ENCODE results near the gene CPM. TPM values are rescaled to one million over a fixed set of nuclear protein-coding genes. Genes with fewer than 3 reads are reported as not detected.
"Not testable (repeated sequence)": the region's sequence is repeated elsewhere in the genome, so short reads cannot be mapped to it uniquely, and the experiment has no call there.

The CPM gene
- total and polyA plus RNA-seq, 5 experiments from 2014 or later, result 0.47 to 0.81 (median 0.81) TPM; not detected in 2

DNA sequence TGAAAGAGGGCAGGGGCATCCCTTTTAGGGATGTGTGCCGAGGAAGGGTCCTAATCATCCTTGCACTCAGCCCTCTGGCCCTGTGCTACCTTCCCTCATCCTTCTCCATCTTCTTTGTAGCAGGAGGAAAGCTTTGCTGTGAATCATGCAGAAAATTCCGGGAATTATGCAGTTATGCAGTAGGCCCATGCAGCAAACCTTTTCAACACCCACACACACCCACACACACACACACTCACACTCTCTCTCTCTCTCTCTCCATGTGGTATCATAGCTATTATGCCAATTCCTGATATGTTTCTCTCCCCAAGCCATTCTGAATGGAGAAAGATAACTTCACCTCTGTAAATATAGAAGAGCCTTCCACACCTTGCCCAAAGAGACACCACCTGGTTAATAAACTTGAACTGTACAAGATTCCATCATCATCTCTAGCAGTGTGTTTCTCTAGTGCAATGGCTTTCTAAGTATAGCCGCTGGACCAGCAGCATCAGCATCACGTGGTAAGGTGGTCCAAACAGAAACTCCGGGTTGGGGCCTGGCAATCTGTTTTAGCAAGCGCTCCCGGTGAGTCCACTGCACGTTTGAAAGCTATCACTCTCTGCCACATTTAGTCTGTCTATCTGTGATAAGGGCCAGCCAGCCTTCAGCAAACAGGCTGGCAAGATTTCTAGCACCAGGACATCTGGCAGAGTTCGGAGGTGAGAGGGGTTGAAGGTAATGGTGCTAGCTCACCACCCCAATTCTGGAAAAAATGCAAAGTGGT lies 67.4 kb downstream of the CPM start:
- Mint-ChIP-seq H3K4me1 (no peaks in the 10 kb centered on the region), H3K27me3 (peaks cover 0 to 8% (median 0%) of the 10 kb centered on the region in 5 donors), H3K36me3 (no peaks in the 10 kb centered on the region), H3K27ac (no peak overlapping the region), H3K9me3 (no peaks in the 10 kb centered on the region), H3K4me3 (no peak overlapping the region)
- no peak for DNase-seq
- ATAC-seq, result no peak
- POLR2A ChIA-PET, result no interaction called here

DNA sequence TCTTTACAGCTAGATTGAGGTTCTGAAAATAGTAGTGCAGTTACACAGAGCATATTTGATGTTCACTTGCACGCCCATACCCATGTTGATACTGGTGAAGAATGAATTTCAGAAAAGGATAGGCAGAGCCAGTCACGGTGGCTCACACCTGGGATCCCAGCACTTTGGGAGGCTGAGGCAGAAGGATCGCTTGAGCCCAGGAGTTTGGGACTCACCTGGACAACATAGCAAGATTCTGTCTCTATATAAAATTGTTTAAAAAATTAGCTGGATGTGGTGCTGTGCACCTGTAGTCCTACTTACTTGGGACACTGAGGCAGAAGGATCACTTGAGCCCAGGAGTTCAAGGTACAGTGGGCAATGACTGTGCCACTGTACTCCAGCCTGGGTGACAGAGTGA lies 68.4 kb downstream of the CPM start:
- Mint-ChIP-seq H3K9me3 (no peaks in the 10 kb centered on the region), H3K4me3 (no peak overlapping the region), H3K36me3 (no peaks in the 10 kb centered on the region), H3K27me3 (peaks cover 0 to 10% (median 0%) of the 10 kb centered on the region in 5 donors), H3K27ac (no peak overlapping the region), H3K4me1 (no peaks in the 10 kb centered on the region)
- POLR2A ChIA-PET, result no interaction called here
- no peak for DNase-seq
- ATAC-seq, result no peak

DNA sequence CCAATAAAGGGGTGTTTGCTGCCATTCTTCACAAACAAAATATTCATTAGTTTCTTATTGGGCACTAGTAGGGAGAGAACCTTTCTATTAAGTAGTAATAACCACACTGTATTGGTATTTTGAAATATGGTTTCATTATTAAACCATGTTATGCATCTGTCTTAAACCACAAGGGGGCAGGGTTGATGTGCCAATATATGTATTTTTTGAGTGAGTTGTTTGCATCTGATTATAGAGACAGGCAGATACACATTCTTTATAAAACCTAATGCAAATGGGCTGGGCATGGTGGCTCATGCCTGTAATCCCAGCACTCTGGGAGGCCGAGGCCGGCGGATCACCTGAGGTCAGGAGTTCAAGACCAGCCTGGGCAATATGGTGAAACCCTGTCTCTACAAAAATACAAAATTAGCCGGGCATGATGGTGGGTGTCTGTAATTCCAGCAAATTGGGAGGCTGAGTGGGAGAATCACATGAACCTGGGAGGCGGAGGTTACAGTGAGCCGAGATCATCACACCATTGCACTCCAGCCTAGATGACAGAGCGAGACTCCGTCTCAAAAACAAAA lies 69.0 kb downstream of the CPM start:
- H3K9me3 Mint-ChIP-seq, H3K4me1 Mint-ChIP-seq, H3K27ac Mint-ChIP-seq, ATAC-seq, H3K36me3 Mint-ChIP-seq, H3K4me3 Mint-ChIP-seq, POLR2A ChIA-PET: not testable (repeated sequence)
- DNase-seq, result peak in 2 of 10 donors; percentile 10 to 14
- peaks cover 0 to 10% (median 0%) of the 10 kb centered on the region in 5 donors for H3K27me3 Mint-ChIP-seq

DNA sequence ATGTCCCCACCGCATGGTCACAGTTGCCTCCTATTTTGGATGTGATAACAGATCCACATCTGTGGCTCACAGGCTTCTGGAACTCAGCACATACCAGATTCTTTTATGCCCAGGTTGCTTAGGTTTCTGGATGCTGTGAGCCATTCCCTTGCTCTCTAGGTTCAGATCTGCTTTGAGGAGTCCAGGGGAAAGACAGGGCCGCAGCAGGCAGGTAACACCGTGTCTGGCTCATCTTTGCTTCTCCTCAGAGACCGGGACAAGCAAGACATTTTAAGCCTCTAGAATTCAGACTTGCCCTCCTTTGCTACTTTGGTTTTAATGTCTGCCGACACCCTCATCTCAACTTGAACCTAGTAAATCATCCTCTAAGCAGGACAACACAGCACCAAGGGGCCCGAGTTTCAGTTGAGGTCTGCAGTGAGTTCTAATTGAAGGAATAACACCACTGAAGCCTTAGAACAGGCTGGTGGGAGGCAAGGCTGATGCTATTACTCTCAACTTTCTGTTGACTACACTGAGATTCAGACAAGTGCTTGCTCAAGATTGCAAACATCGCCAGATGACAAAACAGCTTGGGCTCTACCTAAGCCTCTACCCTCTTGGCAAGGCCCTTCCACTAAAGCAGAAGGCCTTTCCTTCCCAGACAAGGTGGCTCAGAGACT lies 69.7 kb downstream of the CPM start:
- POLR2A ChIA-PET, result no interaction called here
- no peak for DNase-seq
- Mint-ChIP-seq H3K27me3 (peaks cover 0 to 10% (median 0%) of the 10 kb centered on the region in 5 donors), H3K4me1 (no peaks in the 10 kb centered on the region), H3K36me3 (no peaks in the 10 kb centered on the region), H3K27ac (no peak overlapping the region), H3K4me3 (no peak overlapping the region), H3K9me3 (no peaks in the 10 kb centered on the region)
- no peak for ATAC-seq

DNA sequence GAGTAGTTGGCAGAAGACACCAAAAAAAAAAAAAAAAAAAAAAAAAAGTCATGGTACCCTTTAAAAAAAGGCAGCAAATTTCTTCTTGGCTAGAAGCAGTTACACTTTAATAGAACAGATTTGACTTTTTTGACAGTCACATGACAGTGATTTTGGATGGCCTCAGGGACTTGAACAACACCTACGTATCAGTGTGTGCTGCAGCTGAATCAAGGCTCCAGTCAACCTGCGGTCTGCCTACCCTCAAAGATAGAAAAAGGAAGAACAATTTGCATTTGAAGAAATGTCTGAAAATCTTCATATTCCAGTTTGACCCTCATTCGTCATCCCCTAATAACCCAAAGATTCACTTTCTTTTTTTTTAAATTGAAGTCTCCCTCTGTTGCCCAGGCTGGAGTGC lies 71.1 kb downstream of the CPM start:
- ATAC-seq (no peak), DNase-seq (no peak)
- Mint-ChIP-seq H3K36me3 (no peaks in the 10 kb centered on the region), H3K27me3 (peaks cover 0 to 10% (median 0%) of the 10 kb centered on the region in 5 donors), H3K9me3 (no peaks in the 10 kb centered on the region), H3K27ac (no peak overlapping the region), H3K4me3 (no peak overlapping the region), H3K4me1 (no peaks in the 10 kb centered on the region)
- POLR2A ChIA-PET, result no interaction called here

DNA sequence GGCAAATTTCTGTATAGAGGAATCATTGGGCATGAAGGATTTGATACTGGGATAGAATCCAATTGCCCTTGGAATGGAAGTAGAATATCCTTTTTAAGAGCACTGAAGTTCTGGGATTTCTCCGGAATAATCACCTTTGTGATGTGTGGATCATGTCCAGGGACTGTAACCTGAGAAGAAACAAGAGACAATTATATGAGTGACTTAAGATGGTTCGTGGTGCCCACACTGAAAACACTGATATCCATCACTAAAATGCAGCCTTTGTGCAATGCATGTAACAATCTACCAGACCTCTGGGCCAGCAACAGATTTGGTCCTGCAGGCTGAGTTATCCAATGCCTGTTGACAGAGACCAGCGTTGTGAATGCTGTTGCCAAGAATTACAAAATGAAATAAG lies 76.5 kb downstream of the CPM start:
- ATAC-seq (no peak), DNase-seq (no peak)
- H3K27me3 Mint-ChIP-seq, result peaks cover 0 to 3% (median 0%) of the 10 kb centered on the region in 5 donors
- POLR2A ChIA-PET, result no interaction called here
- H3K4me1 Mint-ChIP-seq, result peaks cover 0 to 1% (median 0%) of the 10 kb centered on the region in 4 donors
- no peak overlapping the region for H3K4me3 Mint-ChIP-seq
- no peaks in the 10 kb centered on the region for H3K9me3 Mint-ChIP-seq
- H3K27ac Mint-ChIP-seq, result no peak overlapping the region
- no peaks in the 10 kb centered on the region for H3K36me3 Mint-ChIP-seq

DNA sequence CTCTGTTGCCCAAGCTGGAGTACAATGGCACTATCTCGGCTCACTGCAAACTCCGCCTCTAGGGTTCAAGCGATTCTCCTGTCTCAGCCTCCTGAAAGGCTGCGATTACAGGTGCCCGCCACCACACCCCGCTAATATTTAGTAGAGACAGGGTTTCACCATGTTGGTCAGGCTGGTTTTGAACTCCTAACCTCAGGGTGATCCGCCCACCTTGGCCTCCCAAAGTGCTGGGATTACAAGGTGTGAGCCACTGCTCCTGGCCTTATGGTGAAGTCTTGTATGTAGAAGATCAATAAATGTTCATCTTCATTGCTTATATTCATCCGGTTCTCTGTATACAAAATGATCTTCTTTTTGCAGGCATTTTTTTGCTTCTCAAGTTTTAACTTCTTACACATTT lies 77.2 kb downstream of the CPM start:
- POLR2A ChIA-PET, result no interaction called here
- Mint-ChIP-seq H3K4me3 (no peak overlapping the region), H3K4me1 (peaks cover 0 to 1% (median 0%) of the 10 kb centered on the region in 4 donors), H3K36me3 (no peaks in the 10 kb centered on the region), H3K27ac (no peak overlapping the region), H3K27me3 (peaks cover 0 to 2% (median 0%) of the 10 kb centered on the region in 5 donors), H3K9me3 (no peaks in the 10 kb centered on the region)
- no peak for DNase-seq
- no peak for ATAC-seq

DNA sequence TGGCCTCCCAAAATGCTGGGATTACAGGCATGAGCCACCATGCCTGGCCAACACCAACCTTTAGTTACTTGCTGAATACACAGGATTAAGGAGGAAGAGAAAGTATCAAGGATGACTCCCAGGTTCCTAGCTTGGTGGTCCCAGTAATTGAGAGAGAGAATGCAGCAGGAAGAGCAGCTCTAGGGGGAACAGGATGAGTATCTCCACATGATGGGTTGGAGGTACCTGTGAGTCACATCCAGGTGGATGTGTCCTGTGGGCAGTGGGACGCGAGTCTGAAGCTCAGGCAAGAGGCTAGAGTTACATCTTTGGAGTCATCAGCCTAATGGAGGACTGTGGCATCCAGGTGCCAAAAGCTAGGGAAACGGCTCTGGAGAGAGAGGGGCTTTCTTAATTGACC lies 77.9 kb downstream of the CPM start:
- DNase-seq, result no peak
- Mint-ChIP-seq H3K27me3 (peaks cover 0 to 2% (median 0%) of the 10 kb centered on the region in 5 donors), H3K4me3 (no peak overlapping the region), H3K27ac (no peak overlapping the region), H3K4me1 (peaks cover 0 to 1% (median 0%) of the 10 kb centered on the region in 4 donors), H3K36me3 (no peaks in the 10 kb centered on the region), H3K9me3 (no peaks in the 10 kb centered on the region)
- no peak for ATAC-seq
- POLR2A ChIA-PET, result interaction anchor here (0.6 kb wide), 1 partner anchor 359 kb away, joined by 3 read pairs; no protein-coding TSS in a partner anchor

DNA sequence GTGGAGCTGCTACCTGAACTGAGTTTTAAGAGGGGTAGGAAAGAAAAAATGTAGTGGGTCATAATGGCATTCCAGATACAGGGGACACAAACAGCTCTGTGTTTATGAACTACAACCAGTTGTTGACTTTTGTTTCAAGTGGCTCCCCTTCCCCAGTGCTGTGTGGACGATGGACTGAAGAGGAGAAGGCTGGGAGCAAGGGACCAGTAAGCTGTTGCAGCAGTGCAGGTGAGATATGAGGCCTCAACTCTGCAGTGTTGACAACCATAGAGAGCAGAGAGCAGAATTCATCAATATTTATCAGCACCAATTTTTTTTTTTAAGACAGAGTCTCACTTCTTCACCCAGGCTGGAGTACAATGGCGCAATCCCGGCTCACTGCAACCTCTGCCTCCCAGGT lies 78.4 kb downstream of the CPM start:
- DNase-seq (no peak), ATAC-seq (no peak)
- Mint-ChIP-seq H3K27me3 (no peaks in the 10 kb centered on the region), H3K4me1 (peaks cover 0 to 1% (median 0%) of the 10 kb centered on the region in 4 donors), H3K27ac (peak overlapping the region in 1 of 10 donors; percentile 39), H3K36me3 (no peaks in the 10 kb centered on the region), H3K4me3 (no peak overlapping the region), H3K9me3 (no peaks in the 10 kb centered on the region)
- POLR2A ChIA-PET, result interaction anchor here (0.6 kb wide), 1 partner anchor 359 kb away, joined by 3 read pairs; no protein-coding TSS in a partner anchor

DNA sequence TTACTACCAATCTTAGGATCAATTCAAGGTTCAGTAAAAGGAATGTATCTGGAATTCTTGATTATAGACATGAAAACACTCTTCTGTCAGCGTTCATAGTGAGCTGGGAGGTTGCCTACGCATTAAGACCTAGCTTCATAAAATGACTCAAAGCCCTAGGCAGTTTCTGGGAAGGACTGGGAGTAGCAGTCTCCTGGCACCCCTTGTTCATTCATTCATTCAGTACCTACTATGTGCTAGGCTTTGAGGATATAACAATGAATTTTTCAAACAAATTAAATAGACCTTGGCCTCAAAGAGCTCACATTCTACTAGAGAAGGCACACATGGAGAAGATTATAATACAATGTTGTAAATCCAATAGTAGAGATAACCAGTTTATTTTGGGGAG lies 78.9 kb downstream of the CPM start:
- Mint-ChIP-seq H3K4me3 (no peak overlapping the region), H3K9me3 (no peaks in the 10 kb centered on the region), H3K27me3 (no peaks in the 10 kb centered on the region), H3K36me3 (no peaks in the 10 kb centered on the region), H3K4me1 (peaks cover 0 to 1% (median 0%) of the 10 kb centered on the region in 4 donors), H3K27ac (no peak overlapping the region)
- POLR2A ChIA-PET, result no interaction called here
- no peak for DNase-seq
- ATAC-seq, result no peak

DNA sequence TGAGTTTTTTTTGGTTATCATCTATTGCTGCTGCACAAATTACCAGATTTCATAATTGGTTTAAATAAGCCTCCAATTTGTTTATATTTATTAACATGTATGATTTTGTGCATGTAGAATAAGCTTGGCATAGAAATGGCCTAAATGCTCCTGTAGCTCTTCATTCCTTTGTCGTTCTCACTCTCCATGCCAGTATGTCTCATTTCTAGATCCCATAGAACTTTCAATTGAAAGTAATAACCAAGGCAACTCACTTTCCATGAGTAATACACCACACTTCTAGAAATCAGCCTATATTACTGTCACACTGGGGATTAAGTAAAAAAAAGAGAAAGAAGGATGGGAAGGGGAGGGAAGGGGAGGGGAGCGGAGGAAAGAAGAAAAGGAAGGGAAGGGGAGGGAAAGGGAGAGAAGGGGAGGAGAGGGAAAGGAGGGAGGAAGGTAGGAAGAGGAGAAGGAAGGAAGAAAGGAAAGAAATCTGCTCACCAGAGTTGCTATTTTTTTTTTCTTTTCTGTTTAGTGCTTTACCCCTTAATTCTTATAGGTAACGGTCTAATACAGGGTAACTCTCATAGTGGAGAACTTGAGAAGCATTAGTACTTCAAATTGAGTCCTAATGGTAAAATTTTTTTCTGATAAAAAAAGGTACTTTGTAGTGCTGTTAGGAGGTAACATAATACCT lies 79.4 kb downstream of the CPM start:
- ATAC-seq, result no peak
- Mint-ChIP-seq H3K27me3 (no peaks in the 10 kb centered on the region), H3K4me1 (peaks cover 0 to 1% (median 0%) of the 10 kb centered on the region in 4 donors), H3K36me3 (no peaks in the 10 kb centered on the region), H3K9me3 (no peaks in the 10 kb centered on the region), H3K4me3 (no peak overlapping the region), H3K27ac (no peak overlapping the region)
- DNase-seq, result no peak
- POLR2A ChIA-PET, result interaction anchor here (0.7 kb wide), 1 partner anchor 18 kb away, joined by 3 read pairs; no protein-coding TSS in a partner anchor

DNA sequence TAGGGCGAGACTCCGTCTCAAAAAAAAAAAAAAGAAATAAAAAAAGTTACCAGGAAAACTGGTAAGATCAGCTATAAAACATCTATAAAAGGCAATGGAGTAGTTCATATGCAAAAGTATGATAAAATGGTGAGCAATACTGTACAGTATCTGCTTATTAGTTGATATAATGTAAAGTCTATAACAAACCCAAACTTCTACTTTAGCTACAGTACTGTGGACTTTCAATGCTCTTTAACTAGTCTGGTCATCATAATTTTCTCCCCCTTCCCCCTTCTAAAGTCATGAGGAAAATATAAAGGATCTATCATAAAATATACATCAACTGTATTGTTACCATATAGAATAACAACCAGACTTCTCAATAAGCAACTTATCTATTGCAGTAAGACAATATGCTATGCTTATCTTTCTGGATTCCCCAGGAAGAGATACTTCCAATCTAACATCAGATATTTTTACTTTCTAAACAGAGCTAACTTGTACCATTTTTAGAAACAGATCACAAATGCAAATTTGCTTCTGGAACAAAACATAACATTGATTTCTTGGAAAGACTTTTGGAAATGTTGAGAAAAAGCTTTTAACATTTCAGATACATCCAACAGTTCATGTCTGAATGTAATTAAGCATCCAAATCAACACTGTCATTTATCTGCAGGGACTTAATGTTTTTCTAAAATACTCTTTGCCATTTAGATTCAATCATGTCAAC lies 81.2 kb downstream of the CPM start:
- Mint-ChIP-seq H3K4me3 (no peak overlapping the region), H3K36me3 (no peaks in the 10 kb centered on the region), H3K4me1 (peaks cover 0 to 1% (median 0%) of the 10 kb centered on the region in 4 donors), H3K9me3 (no peaks in the 10 kb centered on the region), H3K27ac (peak overlapping the region in 1 of 10 donors; percentile 31), H3K27me3 (no peaks in the 10 kb centered on the region)
- no peak for DNase-seq
- POLR2A ChIA-PET, result no interaction called here
- no peak for ATAC-seq
